MV-4-11 (cell line): ENCODE results near the gene TTC36.
"Not testable (repeated sequence)": the region's sequence is repeated elsewhere in the genome, so short reads cannot be mapped to it uniquely, and the experiment has no call there.

Source experiments
- DNase-seq: peaks from one replicate; lab custom pipeline; 2025; lab: John Stamatoyannopoulos, UW

Gene TTC36

DNA sequence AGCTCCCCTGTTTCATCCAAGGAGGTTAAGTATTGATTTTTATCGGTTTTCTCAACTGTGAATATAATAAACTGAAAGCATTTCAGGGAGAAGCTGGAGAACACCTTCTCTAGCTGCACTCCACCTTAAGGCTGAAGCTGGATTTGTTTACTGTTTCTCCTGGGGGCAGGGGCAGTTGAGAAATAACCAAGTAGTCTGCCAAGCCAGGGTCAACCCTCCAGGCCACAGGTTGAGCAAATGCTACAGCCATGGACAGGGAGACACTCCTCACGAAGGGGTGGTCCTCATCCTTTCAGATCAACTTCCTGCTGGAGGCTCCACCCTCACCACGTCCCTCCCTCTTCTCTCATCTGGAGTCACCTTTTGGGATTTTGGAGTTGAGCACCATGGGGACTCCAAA is at the start of gene TTC36:
TSS of gene TTC36 (plus strand) at position 366 of the 400 bp plus-strand sequence. CDS start at position 387, 21 bp downstream.
- no peak for DNase-seq

DNA sequence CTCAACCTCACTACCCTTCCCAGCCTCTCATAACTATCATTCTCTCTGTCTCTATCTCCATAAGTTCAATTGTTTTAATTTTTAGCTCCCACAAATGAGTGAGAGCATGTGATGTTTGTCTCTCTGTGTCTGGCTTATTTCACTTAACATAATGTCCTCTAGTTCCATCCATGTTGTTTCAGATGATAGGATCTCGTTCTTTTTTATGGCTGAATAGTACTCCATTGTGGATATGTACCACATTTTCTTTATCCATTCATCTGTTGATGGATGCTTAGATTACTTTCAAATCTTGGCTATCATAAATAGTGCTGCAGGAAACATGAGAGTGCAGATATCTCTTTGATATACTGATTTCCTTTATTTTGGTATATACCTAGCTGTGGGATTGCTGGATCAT is 46.0 kb upstream of the TTC36 start:
- DNase-seq: not testable (repeated sequence)

DNA sequence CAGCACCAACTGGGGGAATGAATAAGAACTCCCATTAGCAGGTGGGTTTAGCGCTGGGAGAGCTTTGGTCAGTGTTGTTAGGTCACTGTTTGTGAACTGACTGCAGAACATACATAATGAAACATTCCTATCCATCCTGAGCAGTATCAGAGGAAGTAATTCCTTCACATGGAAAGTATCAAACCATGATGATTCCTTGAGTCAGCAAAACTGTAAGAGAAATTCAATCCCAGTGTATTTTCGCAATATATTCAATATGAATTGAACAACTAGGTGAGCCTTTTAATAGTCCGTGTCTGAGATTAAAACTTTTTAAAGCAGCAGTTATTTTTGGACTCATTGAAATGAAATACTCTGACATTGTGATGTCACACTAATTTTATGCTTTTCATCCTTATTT is 42.9 kb upstream of the TTC36 start:
- no peak for DNase-seq

GRCh38 chr11:118485273-118485672 is 42.0 kb upstream of the TTC36 start:
- DNase-seq: no peak

- peak; percentile 59 for DNase-seq
Observed at GRCh38 chr11:118488480-118489109, 38.7 kb upstream of the TTC36 start.

DNA sequence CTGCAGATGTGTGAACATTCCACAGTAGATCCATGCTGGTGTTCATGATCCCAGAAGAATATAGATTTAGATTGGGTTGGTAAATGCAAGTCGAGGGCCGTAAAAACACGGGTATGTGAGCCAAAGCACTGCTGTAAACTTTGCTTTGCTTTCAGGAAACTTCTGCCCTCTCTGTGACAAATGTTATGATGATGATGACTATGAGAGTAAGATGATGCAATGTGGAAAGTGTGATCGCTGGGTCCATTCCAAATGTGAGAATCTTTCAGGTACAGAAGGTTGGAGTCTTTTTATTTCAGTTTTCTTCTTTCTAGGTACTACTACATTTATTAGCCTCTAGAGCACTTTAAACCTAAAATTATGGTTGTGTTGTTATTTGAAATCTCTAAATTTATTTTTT is 36.2 kb upstream of the TTC36 start:
- DNase-seq: no peak

GRCh38 chr11:118497831-118498230 is 29.4 kb upstream of the TTC36 start:
- no peak for DNase-seq

DNA sequence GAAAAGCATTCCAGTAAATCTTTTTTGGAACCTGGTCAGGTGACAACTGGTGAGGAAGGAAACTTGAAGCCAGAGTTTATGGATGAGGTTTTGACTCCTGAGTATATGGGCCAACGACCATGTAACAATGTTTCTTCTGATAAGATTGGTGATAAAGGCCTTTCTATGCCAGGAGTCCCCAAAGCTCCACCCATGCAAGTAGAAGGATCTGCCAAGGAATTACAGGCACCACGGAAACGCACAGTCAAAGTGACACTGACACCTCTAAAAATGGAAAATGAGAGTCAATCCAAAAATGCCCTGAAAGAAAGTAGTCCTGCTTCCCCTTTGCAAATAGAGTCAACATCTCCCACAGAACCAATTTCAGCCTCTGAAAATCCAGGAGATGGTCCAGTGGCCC is 24.1 kb upstream of the TTC36 start:
- DNase-seq: no peak

DNA sequence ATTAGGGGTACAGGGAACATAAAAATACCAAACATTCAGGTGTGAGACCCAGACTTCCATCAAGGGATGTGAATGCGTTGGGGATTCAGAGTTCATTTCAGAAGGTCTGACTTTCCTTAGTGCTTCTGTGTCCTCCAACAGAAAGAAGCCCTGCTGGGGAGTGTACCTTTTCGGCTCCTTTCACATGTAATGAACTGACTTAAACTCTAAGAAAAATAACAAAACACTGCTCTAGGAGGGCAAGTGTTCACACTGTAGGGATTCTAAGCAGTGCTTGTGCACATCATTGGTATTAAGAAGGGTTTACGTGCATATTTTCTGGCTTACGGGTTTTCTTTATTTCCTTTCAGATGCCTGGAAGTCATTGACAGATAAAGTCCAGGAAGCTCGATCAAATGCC is 15.7 kb upstream of the TTC36 start:
- DNase-seq: no peak

DNA sequence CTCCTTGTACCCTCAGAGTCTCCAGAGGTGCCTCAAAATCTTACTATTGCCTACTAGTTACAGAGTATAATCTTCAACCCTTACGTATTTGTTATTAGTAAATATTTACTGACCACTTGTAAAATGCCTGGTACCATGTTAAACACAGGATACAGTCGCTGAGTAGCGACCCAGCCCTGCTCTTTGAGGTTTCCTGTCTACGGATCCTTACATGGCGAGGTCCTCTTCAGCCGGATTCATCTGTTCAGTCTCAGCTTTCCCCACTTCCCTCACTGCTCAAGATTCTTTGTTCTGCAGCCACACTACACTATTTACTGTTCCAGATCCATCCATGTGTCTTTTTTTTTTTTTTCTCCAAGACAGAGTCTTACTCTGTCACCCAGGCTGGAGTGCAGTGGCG is 13.2 kb upstream of the TTC36 start:
- DNase-seq: no peak

DNA sequence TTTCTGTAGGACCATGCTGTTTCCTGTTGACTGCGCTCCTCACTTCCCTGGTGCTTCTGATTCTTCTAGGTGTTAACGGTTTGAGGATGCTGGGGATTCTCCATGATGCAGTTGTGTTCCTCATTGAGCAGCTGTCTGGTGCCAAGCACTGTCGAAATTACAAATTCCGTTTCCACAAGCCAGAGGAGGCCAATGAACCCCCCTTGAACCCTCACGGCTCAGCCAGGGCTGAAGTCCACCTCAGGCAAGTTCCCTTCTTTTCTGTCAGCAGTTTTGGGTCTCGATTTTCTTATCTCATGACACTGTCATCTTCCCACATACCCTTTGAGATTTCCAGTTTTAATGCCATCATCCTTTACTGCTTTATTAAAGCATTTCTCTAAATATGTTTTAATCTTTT is 7.7 kb upstream of the TTC36 start:
- DNase-seq: no peak

DNA sequence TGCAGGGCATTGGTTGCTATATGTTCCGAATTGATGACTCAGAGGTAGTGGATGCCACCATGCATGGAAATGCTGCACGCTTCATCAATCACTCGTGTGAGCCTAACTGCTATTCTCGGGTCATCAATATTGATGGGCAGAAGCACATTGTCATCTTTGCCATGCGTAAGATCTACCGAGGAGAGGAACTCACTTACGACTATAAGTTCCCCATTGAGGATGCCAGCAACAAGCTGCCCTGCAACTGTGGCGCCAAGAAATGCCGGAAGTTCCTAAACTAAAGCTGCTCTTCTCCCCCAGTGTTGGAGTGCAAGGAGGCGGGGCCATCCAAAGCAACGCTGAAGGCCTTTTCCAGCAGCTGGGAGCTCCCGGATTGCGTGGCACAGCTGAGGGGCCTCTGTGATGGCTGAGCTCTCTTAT is 5.4 kb upstream of the TTC36 start:
- DNase-seq: peak; percentile 31

DNA sequence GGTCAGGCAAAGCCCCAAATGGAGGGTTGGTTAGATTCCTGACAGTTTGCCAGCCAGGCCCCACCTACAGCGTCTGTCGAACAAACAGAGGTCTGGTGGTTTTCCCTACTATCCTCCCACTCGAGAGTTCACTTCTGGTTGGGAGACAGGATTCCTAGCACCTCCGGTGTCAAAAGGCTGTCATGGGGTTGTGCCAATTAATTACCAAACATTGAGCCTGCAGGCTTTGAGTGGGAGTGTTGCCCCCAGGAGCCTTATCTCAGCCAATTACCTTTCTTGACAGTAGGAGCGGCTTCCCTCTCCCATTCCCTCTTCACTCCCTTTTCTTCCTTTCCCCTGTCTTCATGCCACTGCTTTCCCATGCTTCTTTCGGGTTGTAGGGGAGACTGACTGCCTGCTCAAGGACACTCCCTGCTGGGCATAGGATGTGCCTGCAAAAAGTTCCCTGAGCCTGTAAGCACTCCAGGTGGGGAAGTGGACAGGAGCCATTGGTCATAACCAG is 4.7 kb upstream of the TTC36 start:
- DNase-seq: peak; percentile 6

DNA sequence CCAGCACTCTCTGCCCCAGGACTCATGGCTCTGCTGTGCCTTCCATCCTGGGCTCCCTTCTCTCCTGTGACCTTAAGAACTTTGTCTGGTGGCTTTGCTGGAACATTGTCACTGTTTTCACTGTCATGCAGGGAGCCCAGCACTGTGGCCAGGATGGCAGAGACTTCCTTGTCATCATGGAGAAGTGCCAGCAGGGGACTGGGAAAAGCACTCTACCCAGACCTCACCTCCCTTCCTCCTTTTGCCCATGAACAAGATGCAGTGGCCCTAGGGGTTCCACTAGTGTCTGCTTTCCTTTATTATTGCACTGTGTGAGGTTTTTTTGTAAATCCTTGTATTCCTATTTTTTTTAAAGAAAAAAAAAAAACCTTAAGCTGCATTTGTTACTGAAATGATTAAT is 2.9 kb upstream of the TTC36 start:
- DNase-seq: peak; percentile 50

GRCh38 chr11:118524757-118525470 is 2.4 kb upstream of the TTC36 start:
- DNase-seq: peak; percentile 81

DNA sequence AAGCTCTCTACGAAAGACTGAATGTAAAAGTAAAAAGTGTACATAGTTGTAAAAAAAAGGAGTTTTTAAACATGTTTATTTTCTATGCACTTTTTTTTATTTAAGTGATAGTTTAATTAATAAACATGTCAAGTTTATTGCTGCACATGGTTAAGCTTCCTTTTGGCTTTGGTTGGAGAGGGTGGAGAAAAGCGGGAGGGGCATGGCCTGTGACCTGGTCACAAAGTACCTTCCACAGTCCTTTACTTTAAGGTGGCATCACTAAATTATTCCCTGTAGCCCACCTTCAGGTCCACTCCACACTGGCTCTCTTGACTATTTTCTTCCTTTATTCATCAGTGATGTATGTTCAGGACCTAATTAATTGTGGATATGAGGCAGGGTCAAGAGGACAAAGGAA is 586 bp upstream of the TTC36 start:
- DNase-seq: no peak

GRCh38 chr11:118528511-118528910 is 1.2 kb downstream of the TTC36 start:
- no peak for DNase-seq

GRCh38 chr11:118529584-118530175 is 2.4 kb downstream of the TTC36 start:
- DNase-seq: no peak

GRCh38 chr11:118530180-118530682 is 3.0 kb downstream of the TTC36 start:
- DNase-seq: no peak

- no peak for DNase-seq
Observed at GRCh38 chr11:118530683-118531596, 3.7 kb downstream of the TTC36 start, which contains the start of gene TMEM25. Gene TMEM25, plus strand, starts transcription at chr11:118531192. Its CDS starts 610 bp downstream, at chr11:118531802.

- no peak for DNase-seq
Observed at GRCh38 chr11:118531597-118532084, 4.4 kb downstream of the TTC36 start.

DNA sequence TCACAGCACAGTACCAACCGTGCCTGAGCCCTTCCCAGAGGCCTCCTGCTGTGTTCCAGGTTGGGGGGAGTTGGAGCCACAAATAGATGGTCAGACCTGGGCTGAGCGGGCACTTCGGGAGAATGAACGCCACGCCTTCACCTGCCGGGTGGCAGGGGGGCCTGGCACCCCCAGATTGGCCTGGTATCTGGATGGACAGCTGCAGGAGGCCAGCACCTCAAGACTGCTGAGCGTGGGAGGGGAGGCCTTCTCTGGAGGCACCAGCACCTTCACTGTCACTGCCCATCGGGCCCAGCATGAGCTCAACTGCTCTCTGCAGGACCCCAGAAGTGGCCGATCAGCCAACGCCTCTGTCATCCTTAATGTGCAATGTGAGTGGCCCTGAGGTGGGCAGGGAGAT is 4.8 kb downstream of the TTC36 start:
- no peak for DNase-seq
